ENCODE results near the gene IQSEC3.
A peak's percentile ranks its signal among the peaks of the same experiment; 100 is the strongest.
"Not testable (repeated sequence)": the region's sequence is repeated elsewhere in the genome, so short reads cannot be mapped to it uniquely, and the experiment has no call there.

IQSEC3 gene

DNA sequence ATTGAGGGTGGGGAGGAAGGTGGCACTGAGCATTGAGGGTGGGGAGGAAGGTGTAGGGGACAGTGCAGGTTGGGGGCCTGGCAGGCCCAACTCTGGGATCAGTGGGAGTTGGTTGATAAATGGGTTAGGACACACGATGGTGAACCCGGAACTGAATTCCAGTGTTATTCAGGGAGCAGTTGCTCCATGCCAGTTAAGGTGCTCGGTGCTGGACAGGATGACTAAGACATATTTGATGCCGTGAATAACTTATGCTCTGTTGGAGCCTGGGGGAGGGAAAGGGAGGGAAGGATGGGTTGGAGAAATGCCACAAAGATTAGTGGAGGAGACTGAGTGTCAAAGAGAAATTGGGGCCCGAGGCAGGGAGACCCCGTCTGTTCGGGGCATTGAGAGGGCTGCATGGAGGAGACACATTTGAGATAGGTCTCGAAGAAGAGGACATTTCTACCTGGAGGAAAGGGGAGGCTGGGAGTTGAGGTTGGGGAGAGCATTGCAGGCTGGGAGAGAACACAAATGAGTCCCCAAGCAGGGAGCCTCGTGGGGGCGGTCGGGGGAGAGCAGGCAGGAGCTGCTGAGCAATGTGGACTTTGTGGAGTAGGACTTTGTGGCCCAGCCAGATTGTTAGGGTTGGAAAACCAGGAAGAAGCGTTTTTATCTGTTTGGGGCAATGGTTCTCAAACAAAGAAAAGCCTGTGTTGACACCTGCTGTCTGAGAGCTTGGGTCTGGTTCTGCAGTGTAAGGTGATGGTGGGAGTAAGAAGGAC is 65.3 kb downstream of the IQSEC3 start:
- Histone ChIP-seq H3K36me3 (ENCODE audit: control insufficient read depth in 2 of 2, insufficient read depth in 1 of 2, low read length in 2 of 2) (no peaks in the 10 kb centered on the region), H3K9me3 (ENCODE audit: control insufficient read depth, insufficient read depth, low read depth, low read length) (no peaks in the 10 kb centered on the region), H3K27ac (ENCODE audit: extremely low read depth, low read depth, low read length) (no peak overlapping the region), H3K4me3 (ENCODE audit: low read depth, low read length) (no peak overlapping the region), H3K4me1 (ENCODE audit: control insufficient read depth, insufficient read depth, low read length) (no peaks in the 10 kb centered on the region)
- ChIA-PET POLR2A (no interaction called here), CTCF (interaction anchor here (2.0 kb wide), 1 partner anchor 21 kb away, joined by 11 read pairs; no protein-coding TSS in a partner anchor)
- TF ChIP-seq ZFHX2 (tag by site-specific recombination; conservative IDR thresholded peaks at IDR 0.05) = peak; percentile 43; the same call in 1 of the 2 replicates
- peak; percentile 36; the same call in 1 of the 2 replicates for TF ChIP-seq EGR2 (tag by site-specific recombination; IDR thresholded peaks at IDR 0.05; ENCODE audit: low read depth)
- TF ChIP-seq WT1 (tag by site-specific recombination; IDR thresholded peaks at IDR 0.05) = 0 out of 2 replicates have a peak, but pooled peaks have one; percentile 22
- no peak for TF ChIP-seq ZNF19 (tag by site-specific recombination; IDR thresholded peaks at IDR 0.05; ENCODE audit: low read depth)

DNA sequence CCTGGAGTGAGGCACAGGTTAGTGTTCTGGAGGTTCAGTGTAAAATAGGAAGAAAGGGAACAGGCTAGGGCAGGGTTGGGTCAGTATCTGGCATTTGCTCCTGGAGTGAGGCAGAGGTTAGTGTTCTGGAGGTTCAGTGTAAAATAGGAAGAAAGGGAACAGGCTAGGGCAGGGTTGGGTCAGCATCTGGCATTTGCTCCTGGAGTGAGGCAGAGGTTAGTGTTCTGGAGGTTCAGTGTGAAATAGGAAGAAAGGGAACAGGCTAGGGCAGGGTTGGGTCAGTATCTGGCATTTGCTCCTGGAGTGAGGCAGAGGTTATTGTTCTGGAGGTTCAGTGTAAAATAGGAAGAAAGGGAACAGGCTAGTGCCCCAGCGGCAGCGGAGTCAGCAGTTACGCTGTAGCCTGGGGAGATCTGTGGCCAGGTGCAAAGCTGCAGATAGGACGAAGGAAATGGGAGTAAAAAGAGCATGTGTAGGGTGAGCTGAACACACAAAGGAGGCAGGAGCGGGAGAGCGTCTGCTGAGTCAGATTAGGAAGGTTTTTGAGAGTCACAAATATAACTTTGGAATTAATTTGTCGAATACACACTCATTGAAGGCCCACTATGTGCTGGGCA is 67.2 kb downstream of the IQSEC3 start:
- H3K4me1 ChIP-seq (ENCODE audit: control insufficient read depth, insufficient read depth, low read length); H3K9me3 ChIP-seq (ENCODE audit: control insufficient read depth, insufficient read depth, low read depth, low read length); H3K36me3 ChIP-seq (ENCODE audit: control insufficient read depth in 2 of 2, insufficient read depth in 1 of 2, low read length in 2 of 2); H3K4me3 ChIP-seq (ENCODE audit: low read depth, low read length); H3K27ac ChIP-seq (ENCODE audit: extremely low read depth, low read depth, low read length); POLR2A ChIA-PET: not testable (repeated sequence)
- CTCF ChIA-PET = interaction anchor here (2.0 kb wide), 1 partner anchor 19 kb away, joined by 11 read pairs; no protein-coding TSS in a partner anchor

DNA sequence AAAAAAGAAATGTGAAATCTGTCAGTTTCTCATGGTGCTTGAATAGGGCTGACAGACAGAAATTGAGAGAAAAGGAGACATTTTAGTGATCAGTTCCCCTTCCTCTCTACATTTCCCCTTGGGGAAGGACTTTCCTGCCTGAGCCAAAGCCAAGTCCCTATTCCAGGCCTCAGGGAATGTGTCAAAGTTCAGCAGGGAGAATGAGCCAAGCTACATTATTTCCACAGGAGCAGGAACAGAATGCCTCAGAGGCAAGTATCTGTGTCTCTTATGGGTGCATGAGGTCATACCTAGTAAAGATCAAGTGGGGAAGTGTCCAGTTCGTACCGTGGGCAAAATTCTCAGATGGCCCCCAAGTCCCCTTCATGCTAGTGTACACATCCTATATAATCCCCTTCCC is 68.6 kb downstream of the IQSEC3 start:
- Histone ChIP-seq H3K9me3 (ENCODE audit: control insufficient read depth, insufficient read depth, low read depth, low read length) (no peaks in the 10 kb centered on the region), H3K36me3 (ENCODE audit: control insufficient read depth in 2 of 2, insufficient read depth in 1 of 2, low read length in 2 of 2) (no peaks in the 10 kb centered on the region), H3K27ac (ENCODE audit: extremely low read depth, low read depth, low read length) (no peak overlapping the region), H3K4me1 (ENCODE audit: control insufficient read depth, insufficient read depth, low read length) (peaks cover 4% of the 10 kb centered on the region), H3K4me3 (ENCODE audit: low read depth, low read length) (no peak overlapping the region)
- ChIA-PET POLR2A (no interaction called here), CTCF (interaction anchor here (2.2 kb wide), 1 partner anchor 18 kb away, joined by 9 read pairs; no protein-coding TSS in a partner anchor)
- no peak for TF ChIP-seq ZFP41 (tag by site-specific recombination; IDR thresholded peaks at IDR 0.05; ENCODE audit: borderline replicate concordance)
- TF ChIP-seq MZF1 (tag by site-specific recombination; IDR thresholded peaks at IDR 0.05; ENCODE audit: borderline replicate concordance) = peak; percentile 66; the same call in 1 of the 2 replicates
- no peak for TF ChIP-seq ZNF654 (tag by site-specific recombination; IDR thresholded peaks at IDR 0.05; ENCODE audit: low read depth)

DNA sequence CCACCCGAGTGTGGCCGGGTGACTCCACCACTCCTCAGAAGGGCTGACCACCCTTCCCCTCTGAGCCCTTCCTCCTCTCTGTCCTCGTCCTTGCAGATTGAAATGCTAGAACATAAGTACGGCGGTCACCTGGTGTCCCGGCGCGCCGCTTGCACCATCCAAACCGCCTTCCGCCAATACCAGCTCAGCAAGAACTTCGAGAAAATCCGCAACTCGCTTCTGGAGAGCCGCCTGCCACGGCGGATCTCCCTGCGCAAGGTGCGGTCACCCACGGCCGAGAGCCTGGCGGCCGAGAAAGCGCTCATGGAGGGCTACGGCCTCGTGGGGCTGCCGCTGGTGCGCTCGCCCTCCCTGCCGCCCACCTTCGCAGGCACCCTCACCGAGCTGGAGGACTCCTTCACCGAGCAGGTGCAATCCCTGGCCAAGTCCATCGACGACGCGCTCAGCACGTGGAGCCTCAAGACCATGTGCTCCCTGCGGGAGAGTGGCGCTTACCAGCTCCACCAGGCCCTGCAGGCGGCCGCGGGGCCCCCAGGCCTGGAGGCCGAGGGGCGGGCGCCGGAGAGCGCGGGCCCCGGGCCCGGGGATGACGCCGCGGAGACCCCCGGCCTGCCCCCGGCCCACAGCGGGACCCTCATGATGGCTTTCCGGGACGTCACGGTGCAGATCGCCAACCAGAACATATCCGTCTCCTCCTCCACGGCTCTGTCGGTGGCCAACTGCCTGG is 71.8 kb downstream of the IQSEC3 start:
- no peaks in the 10 kb centered on the region for H3K9me3 ChIP-seq (ENCODE audit: control insufficient read depth, insufficient read depth, low read depth, low read length)
- ChIA-PET CTCF (interaction anchor here (1.0 kb wide), 1 partner anchor 14 kb away, joined by 3 read pairs; no protein-coding TSS in a partner anchor), POLR2A (no interaction called here)
- no peaks in the 10 kb centered on the region for H3K36me3 ChIP-seq (ENCODE audit: control insufficient read depth in 2 of 2, insufficient read depth in 1 of 2, low read length in 2 of 2)
- no peak overlapping the region for H3K27ac ChIP-seq (ENCODE audit: extremely low read depth, low read depth, low read length)
- peaks cover 4% of the 10 kb centered on the region for H3K4me1 ChIP-seq (ENCODE audit: control insufficient read depth, insufficient read depth, low read length)
- no peak overlapping the region for H3K4me3 ChIP-seq (ENCODE audit: low read depth, low read length)
- TF ChIP-seq PRDM1 (tag by site-specific recombination; IDR thresholded peaks at IDR 0.05) (no peak), ZNF292 (tag by site-specific recombination; IDR thresholded peaks at IDR 0.05; ENCODE audit: borderline replicate concordance, low read depth) (no peak), WT1 (tag by site-specific recombination; IDR thresholded peaks at IDR 0.05) (no peak), ZNF157 (tag by site-specific recombination; IDR thresholded peaks at IDR 0.05) (no peak), ZNF777 (tag by site-specific recombination; IDR thresholded peaks at IDR 0.05; ENCODE audit: borderline replicate concordance) (no peak), ZNF544 (tag by site-specific recombination; IDR thresholded peaks at IDR 0.05) (no peak), SCRT2 (tag by site-specific recombination; IDR thresholded peaks at IDR 0.05) (no peak), KLF8 (tag by site-specific recombination; IDR thresholded peaks at IDR 0.05) (no peak), ZNF785 (tag by site-specific recombination; IDR thresholded peaks at IDR 0.05) (no peak), ZNF654 (tag by site-specific recombination; IDR thresholded peaks at IDR 0.05; ENCODE audit: low read depth) (no peak), ZNF791 (tag by site-specific recombination; IDR thresholded peaks at IDR 0.05) (no peak), ZBTB17 (tag by site-specific recombination; IDR thresholded peaks at IDR 0.05) (no peak)
- TF ChIP-seq, protein P1, sequence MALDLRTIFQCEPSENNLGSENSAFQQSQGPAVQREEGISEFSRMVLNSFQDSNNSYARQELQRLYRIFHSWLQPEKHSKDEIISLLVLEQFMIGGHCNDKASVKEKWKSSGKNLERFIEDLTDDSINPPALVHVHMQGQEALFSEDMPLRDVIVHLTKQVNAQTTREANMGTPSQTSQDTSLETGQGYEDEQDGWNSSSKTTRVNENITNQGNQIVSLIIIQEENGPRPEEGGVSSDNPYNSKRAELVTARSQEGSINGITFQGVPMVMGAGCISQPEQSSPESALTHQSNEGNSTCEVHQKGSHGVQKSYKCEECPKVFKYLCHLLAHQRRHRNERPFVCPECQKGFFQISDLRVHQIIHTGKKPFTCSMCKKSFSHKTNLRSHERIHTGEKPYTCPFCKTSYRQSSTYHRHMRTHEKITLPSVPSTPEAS (tag by site-specific recombination; IDR thresholded peaks at IDR 0.05) = no peak
- TF ChIP-seq, protein P2, sequence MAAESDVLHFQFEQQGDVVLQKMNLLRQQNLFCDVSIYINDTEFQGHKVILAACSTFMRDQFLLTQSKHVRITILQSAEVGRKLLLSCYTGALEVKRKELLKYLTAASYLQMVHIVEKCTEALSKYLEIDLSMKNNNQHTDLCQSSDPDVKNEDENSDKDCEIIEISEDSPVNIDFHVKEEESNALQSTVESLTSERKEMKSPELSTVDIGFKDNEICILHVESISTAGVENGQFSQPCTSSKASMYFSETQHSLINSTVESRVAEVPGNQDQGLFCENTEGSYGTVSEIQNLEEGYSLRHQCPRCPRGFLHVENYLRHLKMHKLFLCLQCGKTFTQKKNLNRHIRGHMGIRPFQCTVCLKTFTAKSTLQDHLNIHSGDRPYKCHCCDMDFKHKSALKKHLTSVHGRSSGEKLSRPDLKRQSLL (tag by site-specific recombination; IDR thresholded peaks at IDR 0.05) = no peak
- TF ChIP-seq, protein P3, sequence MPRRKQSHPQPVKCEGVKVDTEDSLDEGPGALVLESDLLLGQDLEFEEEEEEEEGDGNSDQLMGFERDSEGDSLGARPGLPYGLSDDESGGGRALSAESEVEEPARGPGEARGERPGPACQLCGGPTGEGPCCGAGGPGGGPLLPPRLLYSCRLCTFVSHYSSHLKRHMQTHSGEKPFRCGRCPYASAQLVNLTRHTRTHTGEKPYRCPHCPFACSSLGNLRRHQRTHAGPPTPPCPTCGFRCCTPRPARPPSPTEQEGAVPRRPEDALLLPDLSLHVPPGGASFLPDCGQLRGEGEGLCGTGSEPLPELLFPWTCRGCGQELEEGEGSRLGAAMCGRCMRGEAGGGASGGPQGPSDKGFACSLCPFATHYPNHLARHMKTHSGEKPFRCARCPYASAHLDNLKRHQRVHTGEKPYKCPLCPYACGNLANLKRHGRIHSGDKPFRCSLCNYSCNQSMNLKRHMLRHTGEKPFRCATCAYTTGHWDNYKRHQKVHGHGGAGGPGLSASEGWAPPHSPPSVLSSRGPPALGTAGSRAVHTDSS (tag by site-specific recombination; IDR thresholded peaks at IDR 0.05) = no peak
